PC-3 (cell line): ENCODE measurements around the gene RSRC1. TPM values are rescaled to one million over a fixed set of nuclear protein-coding genes. Genes with fewer than 3 reads are reported as not detected.

Experiments
- ATAC-seq: fragments of 200-7000 bp; cut with Tn5 transposase; 2 replicates; pipeline ENCODE4 v1.9.1; 2020; ENCODE audit warnings: mild to moderate bottlenecking, moderate library complexity
- BruUV-seq: library from RNA; stranded (reverse); fragments of 400-500 nt; replicated peaks from 2 replicates; lab custom pipeline; 2021; lab: Mats Ljungman, UMichigan
- CTCF ChIA-PET: fragments of 300-600 bp; sonication (Branson Sonifier 250); formaldehyde crosslinking; loops from one replicate; lab custom pipeline; 2022; ENCODE audit warnings: antibody characterized with exemption; lab: Charles Lee
- POLR2A ChIA-PET: fragments of 300-600 bp; sonication (Branson Sonifier 250); formaldehyde crosslinking; loops from one replicate; lab custom pipeline; 2022; ENCODE audit warnings: antibody characterized with exemption; ENCODE audit not compliant: unreplicated experiment; lab: Charles Lee
- DNase-seq: peaks from one replicate; pipeline ENCODE4 v3.0.0-alpha.2; 2015
- H2AFZ ChIP-seq: fragments of 300-600 bp; sonication (generic); 2 replicates; pipeline ENCODE4 v1.6.0; 2016; ENCODE audit warnings: antibody characterized with exemption, low read length
- H3F3A ChIP-seq: fragments of 300-600 bp; sonication (generic); one replicate; pipeline ENCODE4 v1.6.0; 2017; ENCODE audit warnings: antibody characterized with exemption, low read length, control low read depth, mild to moderate bottlenecking; ENCODE audit not compliant: unreplicated experiment
- H3K27ac ChIP-seq: fragments of 300-600 bp; sonication (generic); 2 replicates; pipeline ENCODE4 v1.5.1; 2016; ENCODE audit warnings: mild to moderate bottlenecking, low read length
- H3K27me3 ChIP-seq: fragments of 300-600 bp; sonication (generic); 2 replicates; pipeline ENCODE4 v1.6.1; 2016; ENCODE audit warnings: low read length, mixed read lengths
- H3K36me3 ChIP-seq: fragments of 300-600 bp; sonication (generic); 2 replicates; pipeline ENCODE4 v1.6.1; 2016; ENCODE audit warnings: low read depth, mixed run types, low read length, mixed read lengths
- H3K4me1 ChIP-seq: fragments of 300-600 bp; sonication (generic); 2 replicates; pipeline ENCODE4 v1.5.1; 2016; ENCODE audit warnings: low read length; ENCODE audit not compliant: insufficient read depth
- H3K4me2 ChIP-seq: fragments of 300-600 bp; sonication (generic); 2 replicates; pipeline ENCODE4 v1.6.0; 2016; ENCODE audit warnings: low read length
- H3K4me3 ChIP-seq: fragments of 300-600 bp; sonication (generic); 2 replicates; pipeline ENCODE4 v1.5.1; 2016; ENCODE audit warnings: mild to moderate bottlenecking, low read length, mixed read lengths
- H3K79me2 ChIP-seq: fragments of 300-600 bp; sonication (generic); 2 replicates; pipeline ENCODE4 v1.6.1; 2017; ENCODE audit warnings: low read length, mixed read lengths
- H3K9ac ChIP-seq: fragments of 300-600 bp; sonication (generic); 2 replicates; pipeline ENCODE4 v1.6.0; 2016; ENCODE audit warnings: mild to moderate bottlenecking, low read length
- H3K9me2 ChIP-seq: fragments of 300-600 bp; sonication (generic); replicated peaks from 2 replicates; pipeline ENCODE4 v1.6.1; 2016; ENCODE audit warnings: mixed run types, low read length, mixed read lengths
- H3K9me3 ChIP-seq: fragments of 300-600 bp; sonication (generic); 2 replicates; pipeline ENCODE4 v1.6.1; 2016; ENCODE audit warnings: low read length, mixed read lengths
- H4K20me1 ChIP-seq: fragments of 300-600 bp; sonication (generic); 2 replicates; pipeline ENCODE4 v1.6.1; 2016; ENCODE audit warnings: low read length, mixed read lengths
- EZH2 ChIP-seq: fragments of 300-600 bp; sonication (generic); IDR thresholded peaks from one replicate; pipeline ENCODE4 v1.6.1; 2017; ENCODE audit warnings: antibody characterized with exemption, mild to moderate bottlenecking, low read length; ENCODE audit not compliant: unreplicated experiment
- EZH2phosphoT487 ChIP-seq: fragments of 300-600 bp; sonication (generic); IDR thresholded peaks from 2 replicates; pipeline ENCODE4 v1.6.1; 2018; ENCODE audit warnings: mild to moderate bottlenecking, antibody characterized with exemption, low read length, borderline replicate concordance
- intact Hi-C: fragments of 100-400 bp; cut with micrococcal nuclease; formaldehyde crosslinking; loops from 2 replicates; pipeline ENCODE4 v1.9.0; 2023
- total RNA-seq: library from RNA; depleted of rRNA; stranded (reverse); fragments of >200 nt; gene quantifications from 2 replicates; pipeline ENCODE4 v1.2.3, GENCODE V29; 2014
- TF ChIP-seq, protein P1 (sequence below): fragments of 300-600 bp; sonication (generic); conservative IDR thresholded peaks from 2 replicates; pipeline ENCODE4 v1.5.1; 2017; ENCODE audit warnings: antibody characterized with exemption, low read depth, mild to moderate bottlenecking, low read length

The RSRC1 gene
- total RNA-seq, 1 experiment from 2014 or later, result 39.5 TPM

DNA sequence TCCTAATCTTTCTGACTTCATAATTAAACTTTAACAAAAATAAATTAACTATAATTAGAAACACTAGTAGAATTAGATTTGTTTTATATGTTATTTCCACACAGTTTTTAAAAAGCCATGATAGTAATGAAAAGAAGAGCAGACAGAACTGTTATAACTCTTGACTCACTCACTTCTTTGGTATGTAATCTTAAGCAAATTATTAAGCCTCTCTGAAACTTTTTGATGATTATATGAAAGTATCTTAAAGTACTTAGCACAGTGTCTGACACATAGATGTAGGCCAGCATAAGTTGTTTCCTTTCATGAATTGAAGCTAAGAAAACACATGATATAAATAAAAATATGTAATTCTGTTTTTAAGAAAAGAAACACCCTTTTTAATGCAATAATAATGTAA lies 337.5 kb downstream of the RSRC1 start:
- intact Hi-C loops, result no loop called here
- TF ChIP-seq EZH2 (no peak), EZH2phosphoT487 (no peak)
- TF ChIP-seq, protein P1, sequence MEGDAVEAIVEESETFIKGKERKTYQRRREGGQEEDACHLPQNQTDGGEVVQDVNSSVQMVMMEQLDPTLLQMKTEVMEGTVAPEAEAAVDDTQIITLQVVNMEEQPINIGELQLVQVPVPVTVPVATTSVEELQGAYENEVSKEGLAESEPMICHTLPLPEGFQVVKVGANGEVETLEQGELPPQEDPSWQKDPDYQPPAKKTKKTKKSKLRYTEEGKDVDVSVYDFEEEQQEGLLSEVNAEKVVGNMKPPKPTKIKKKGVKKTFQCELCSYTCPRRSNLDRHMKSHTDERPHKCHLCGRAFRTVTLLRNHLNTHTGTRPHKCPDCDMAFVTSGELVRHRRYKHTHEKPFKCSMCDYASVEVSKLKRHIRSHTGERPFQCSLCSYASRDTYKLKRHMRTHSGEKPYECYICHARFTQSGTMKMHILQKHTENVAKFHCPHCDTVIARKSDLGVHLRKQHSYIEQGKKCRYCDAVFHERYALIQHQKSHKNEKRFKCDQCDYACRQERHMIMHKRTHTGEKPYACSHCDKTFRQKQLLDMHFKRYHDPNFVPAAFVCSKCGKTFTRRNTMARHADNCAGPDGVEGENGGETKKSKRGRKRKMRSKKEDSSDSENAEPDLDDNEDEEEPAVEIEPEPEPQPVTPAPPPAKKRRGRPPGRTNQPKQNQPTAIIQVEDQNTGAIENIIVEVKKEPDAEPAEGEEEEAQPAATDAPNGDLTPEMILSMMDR, result no peak
- ChIA-PET CTCF (no interaction called here), POLR2A (no interaction called here)
- H3F3A ChIP-seq, result no peaks in the 10 kb centered on the region
- no TSS peak for BruUV-seq
- no peaks in the 10 kb centered on the region for H3K36me3 ChIP-seq
- H4K20me1 ChIP-seq, result no peaks in the 10 kb centered on the region
- H3K27ac ChIP-seq, result no peak overlapping the region
- H3K4me1 ChIP-seq, result no peaks in the 10 kb centered on the region
- H3K79me2 ChIP-seq, result no peaks in the 10 kb centered on the region
- no peaks in the 10 kb centered on the region for H3K27me3 ChIP-seq
- H3K9me2 ChIP-seq, result no peaks in the 10 kb centered on the region
- no peak overlapping the region for H3K4me2 ChIP-seq
- no peak overlapping the region for H2AFZ ChIP-seq
- H3K4me3 ChIP-seq, result no peak overlapping the region
- ATAC-seq (no peak), DNase-seq (no peak)
- no peaks in the 10 kb centered on the region for H3K9me3 ChIP-seq
- no peak overlapping the region for H3K9ac ChIP-seq

GRCh38 chr3:158451405-158452055 lies 341.6 kb downstream of the RSRC1 start:
- no peaks in the 10 kb centered on the region for H3K36me3 ChIP-seq
- no peak overlapping the region for H3K4me3 ChIP-seq
- H3K4me2 ChIP-seq, result no peak overlapping the region
- ChIA-PET CTCF (no interaction called here), POLR2A (no interaction called here)
- no peaks in the 10 kb centered on the region for H3K79me2 ChIP-seq
- H3K9me3 ChIP-seq, result no peaks in the 10 kb centered on the region
- no peak for DNase-seq
- H3K4me1 ChIP-seq, result no peaks in the 10 kb centered on the region
- intact Hi-C loops, result no loop called here
- H3K27me3 ChIP-seq, result no peaks in the 10 kb centered on the region
- TF ChIP-seq, protein P1, result no peak
- TF ChIP-seq EZH2 (no peak), EZH2phosphoT487 (no peak)
- H3K9me2 ChIP-seq, result no peaks in the 10 kb centered on the region
- no peak overlapping the region for H3K9ac ChIP-seq
- no peak overlapping the region for H3K27ac ChIP-seq
- ATAC-seq, result no peak
- no peaks in the 10 kb centered on the region for H3F3A ChIP-seq
- no peaks in the 10 kb centered on the region for H4K20me1 ChIP-seq
- H2AFZ ChIP-seq, result no peak overlapping the region
- BruUV-seq, result no TSS peak

DNA sequence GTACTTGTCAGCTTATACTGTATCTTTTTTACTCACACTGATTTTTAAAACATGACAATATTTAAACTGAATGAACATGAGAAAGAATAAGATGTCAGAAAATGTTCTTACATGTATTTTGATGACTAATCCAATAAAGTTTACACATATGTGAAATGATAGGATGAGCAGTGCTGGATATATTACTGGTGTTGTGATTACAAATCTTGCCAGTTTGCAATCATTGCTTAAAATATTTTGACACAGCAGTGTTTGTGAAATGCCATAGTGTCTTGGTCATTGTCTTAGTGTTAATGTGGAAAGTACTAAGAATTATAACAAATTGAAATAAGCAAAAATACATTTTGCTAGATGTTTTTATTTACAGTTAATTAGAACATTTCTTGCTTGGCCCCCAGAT lies 342.4 kb downstream of the RSRC1 start:
- intact Hi-C loops, result no loop called here
- Histone ChIP-seq H3K79me2 (no peaks in the 10 kb centered on the region), H3K9ac (no peak overlapping the region), H3K9me2 (no peaks in the 10 kb centered on the region), H3K9me3 (no peaks in the 10 kb centered on the region), H3K27me3 (no peaks in the 10 kb centered on the region), H4K20me1 (no peaks in the 10 kb centered on the region), H3K36me3 (no peaks in the 10 kb centered on the region), H3K4me3 (no peak overlapping the region), H3K27ac (no peak overlapping the region), H2AFZ (no peak overlapping the region), H3K4me2 (no peak overlapping the region), H3F3A (no peaks in the 10 kb centered on the region), H3K4me1 (no peaks in the 10 kb centered on the region)
- ATAC-seq (no peak), DNase-seq (no peak)
- ChIA-PET CTCF (no interaction called here), POLR2A (no interaction called here)
- no TSS peak for BruUV-seq
- TF ChIP-seq, protein P1, result no peak
- no peak for TF ChIP-seq EZH2phosphoT487
- no peak for TF ChIP-seq EZH2
